CD14-positive monocyte (primary cell): ENCODE results near the gene CAMK1D. TPM values are rescaled to one million over a fixed set of nuclear protein-coding genes. Genes with fewer than 3 reads are reported as not detected.

Experiments
- DNase-seq, 3 donors: peaks; one replicate each; pipeline ENCODE4 v3.0.0-alpha.2; 2011 to 2022
- H2AFZ ChIP-seq: 2 replicates; pipeline ENCODE4 v1.6.0; 2012; ENCODE audit warnings: mild to moderate bottlenecking, low read depth, low read length, inconsistent platforms; ENCODE audit not compliant: insufficient read depth, poor library complexity, severe bottlenecking
- H3K27ac ChIP-seq, 2 donors: 1 replicate in 1 of 2; 2 replicates in 1 of 2; pipeline ENCODE4 v1.5.1; 2012 to 2013; ENCODE audit warnings: low read length in 2 of 2, control low read depth in 1 of 2, inconsistent platforms in 1 of 2, low read depth in 1 of 2, mild to moderate bottlenecking in 1 of 2
- H3K27me3 ChIP-seq, 2 donors: one replicate each; pipeline versions ENCODE4 v1.6.0 to v1.6.1; 2011 to 2013; ENCODE audit warnings: low read length in 2 of 2; ENCODE audit not compliant: control insufficient read depth in 2 of 2, insufficient read depth in 2 of 2
- H3K36me3 ChIP-seq, 2 donors: replicated peaks in 1 of 2; 1 replicate in 1 of 2; 2 replicates in 1 of 2; pipeline versions ENCODE4 v1.5.1 to v1.6.1; 2012 to 2013; ENCODE audit warnings: low read length in 2 of 2, control low read depth in 1 of 2, inconsistent platforms in 1 of 2, mild to moderate bottlenecking in 1 of 2; ENCODE audit not compliant: insufficient read depth in 2 of 2, control insufficient read depth in 1 of 2
- H3K4me1 ChIP-seq, 2 donors: 1 replicate in 1 of 2; 2 replicates in 1 of 2; pipeline versions ENCODE4 v1.5.1 to v1.6.1; 2012 to 2013; ENCODE audit warnings: low read length in 2 of 2, control low read depth in 1 of 2, inconsistent platforms in 1 of 2, mild to moderate bottlenecking in 1 of 2, moderate library complexity in 1 of 2; ENCODE audit not compliant: insufficient read depth in 2 of 2, control insufficient read depth in 1 of 2
- H3K4me2 ChIP-seq: replicated peaks from 2 replicates; pipeline ENCODE3; 2012; ENCODE audit warnings: low read length, moderate library complexity, mild to moderate bottlenecking; ENCODE audit not compliant: poor library complexity, severe bottlenecking; ENCODE audit errors: extremely low read depth
- H3K4me3 ChIP-seq, 3 experiments: fragments of 200-600 bp in 1 of 3; sonication (generic) in 1 of 3; replicated peaks in 1 of 3; 1 replicate in 2 of 3; 2 replicates in 1 of 3; pipeline ENCODE4 v1.5.1; 2011 to 2013; ENCODE audit warnings: low read length in 3 of 3, mild to moderate bottlenecking in 3 of 3, control low read depth in 2 of 3, low read depth in 2 of 3, inconsistent platforms in 1 of 3, moderate library complexity in 1 of 3
- H3K79me2 ChIP-seq: 2 replicates; pipeline ENCODE4 v1.6.0; 2012; ENCODE audit warnings: mild to moderate bottlenecking, control low read depth, inconsistent platforms, low read length, moderate library complexity; ENCODE audit not compliant: insufficient read depth
- H3K9ac ChIP-seq: 2 replicates; pipeline ENCODE4 v1.6.0; 2017; ENCODE audit warnings: low read length, mild to moderate bottlenecking; ENCODE audit not compliant: insufficient read depth, poor library complexity, severe bottlenecking
- H3K9me3 ChIP-seq, 2 donors: replicated peaks in 1 of 2; 1 replicate in 1 of 2; 2 replicates in 1 of 2; pipeline versions ENCODE4 v1.5.1 to v1.6.1; 2012 to 2013; ENCODE audit warnings: low read length in 2 of 2, control low read depth in 1 of 2; ENCODE audit not compliant: control insufficient read depth in 1 of 2, insufficient read depth in 1 of 2
- H4K20me1 ChIP-seq: 2 replicates; pipeline ENCODE4 v1.6.0; 2012; ENCODE audit warnings: mild to moderate bottlenecking, low read length, control low read depth, moderate library complexity; ENCODE audit not compliant: insufficient read depth
- H3K27ac Mint-ChIP-seq, 7 donors: one replicate each; pipeline ENCODE4 v1.8.0; 2020; ENCODE audit warnings: mild to moderate bottlenecking in 7 of 7, mixed read lengths in 7 of 7, moderate library complexity in 6 of 7, inconsistent platforms in 2 of 7
- H3K27me3 Mint-ChIP-seq, 3 donors: one replicate each; pipeline ENCODE4 v1.8.0; 2021 to 2022; ENCODE audit warnings: low read depth in 3 of 3, mild to moderate bottlenecking in 3 of 3, mixed read lengths in 3 of 3, moderate library complexity in 3 of 3, inconsistent platforms in 1 of 3
- H3K36me3 Mint-ChIP-seq, 2 donors: one replicate each; pipeline ENCODE4 v1.8.0; 2020; ENCODE audit warnings: mixed read lengths in 2 of 2, inconsistent platforms in 1 of 2, mild to moderate bottlenecking in 1 of 2
- H3K4me1 Mint-ChIP-seq: one replicate; pipeline ENCODE4 v1.8.0; 2020; ENCODE audit warnings: mild to moderate bottlenecking, mixed read lengths
- H3K4me3 Mint-ChIP-seq, 2 donors: one replicate each; pipeline ENCODE4 v1.8.0; 2020; ENCODE audit warnings: mild to moderate bottlenecking in 2 of 2, mixed read lengths in 2 of 2, moderate library complexity in 1 of 2
- H3K9me3 Mint-ChIP-seq, 7 donors: one replicate each; pipeline ENCODE4 v1.8.0; 2020 to 2022; ENCODE audit warnings: mixed read lengths in 7 of 7, mild to moderate bottlenecking in 6 of 7, moderate library complexity in 6 of 7, inconsistent platforms in 2 of 7
- CTCF ChIP-seq: fragments of 200-600 bp; IDR thresholded peaks from one replicate; pipeline ENCODE4 v1.8.0; 2022; ENCODE audit warnings: antibody characterized with exemption, mild to moderate bottlenecking
- WGBS: methylation state at CpG from one replicate; pipeline ENCODE4 v1.1.5; 2013; ENCODE audit warnings: missing lambda C conversion rate; ENCODE audit not compliant: insufficient coverage; 5-methylcytosine and 5-hydroxymethylcytosine counted together
- intact Hi-C, 2 donors: fragments of 100-400 bp; cut with micrococcal nuclease; formaldehyde crosslinking; loops; one replicate each; pipeline versions ENCODE4 v1.15.0 to v1.15.1; 2023
- polyA plus RNA-seq, 3 donors: library from polyadenylated mRNA; depleted of rRNA in 1 of 3; unstranded in 2 of 3; stranded (reverse) in 1 of 3; fragments of 300-500 nt in 2 of 3; fragments of >200 nt in 1 of 3; fragmentation: Illumina TruSeq in 2 of 3; gene quantifications; 1 replicate in 2 of 3; 2 replicates in 1 of 3; pipeline ENCODE4 v1.2.3, GENCODE V29; 2012 to 2021

Gene CAMK1D
- polyA plus RNA-seq, 3 donors, result 6.7 to 11.8 (median 7.1) TPM

GRCh38 chr10:12455766-12456165 is 106.4 kb downstream of the CAMK1D start:
- intact Hi-C loops, result no loop called here
- H3K4me1 Mint-ChIP-seq, result peaks cover 12% of the 10 kb centered on the region

GRCh38 chr10:12459340-12459739 is 110.0 kb downstream of the CAMK1D start:
- Histone ChIP-seq H3K27ac (no peak overlapping the region), H3K36me3 (no peaks in the 10 kb centered on the region), H3K9ac (no peak overlapping the region), H4K20me1 (peaks cover 83% of the 10 kb centered on the region), H3K4me1 (peaks cover 0 to 4% of the 10 kb centered on the region in 2 donors), H3K79me2 (no peaks in the 10 kb centered on the region), H3K4me3 (no peak overlapping the region), H3K9me3 (peaks cover 5 to 10% of the 10 kb centered on the region in 2 donors), H3K27me3 (no peaks in the 10 kb centered on the region), H3K4me2 (no peak overlapping the region), H2AFZ (no peak overlapping the region)
- WGBS, result 100% methylated on average over 1 of the region's 4 CpGs
- H3K9me3 Mint-ChIP-seq, result peaks cover 9 to 15% (median 10%) of the 10 kb centered on the region in 7 donors
- H3K27ac Mint-ChIP-seq, result no peak overlapping the region
- intact Hi-C loops, result no loop called here
- DNase-seq, result no peak
- H3K4me3 Mint-ChIP-seq, result no peak overlapping the region
- peaks cover 17% of the 10 kb centered on the region for H3K4me1 Mint-ChIP-seq
- H3K27me3 Mint-ChIP-seq, result peaks cover 3 to 20% (median 11%) of the 10 kb centered on the region in 3 donors
- TF ChIP-seq CTCF, result no peak
- no peaks in the 10 kb centered on the region for H3K36me3 Mint-ChIP-seq

More at GRCh38 chr10:12455766-12456165, 106.4 kb downstream of the CAMK1D start:
- no peak for TF ChIP-seq CTCF
- Histone ChIP-seq H3K4me2 (no peak overlapping the region), H3K4me1 (peaks cover 0 to 4% of the 10 kb centered on the region in 2 donors), H3K36me3 (no peaks in the 10 kb centered on the region), H3K79me2 (no peaks in the 10 kb centered on the region), H3K4me3 (no peak overlapping the region), H2AFZ (no peak overlapping the region), H3K27me3 (peaks cover 0 to 7% of the 10 kb centered on the region in 2 donors), H3K9me3 (no peaks in the 10 kb centered on the region), H3K27ac (no peak overlapping the region), H4K20me1 (peaks cover 87% of the 10 kb centered on the region), H3K9ac (no peak overlapping the region)
- peaks cover 12 to 26% (median 23%) of the 10 kb centered on the region in 3 donors for H3K27me3 Mint-ChIP-seq
- no peaks in the 10 kb centered on the region for H3K36me3 Mint-ChIP-seq
- no peak overlapping the region for H3K27ac Mint-ChIP-seq
- peak in 1 of 3 donors; percentile 51 for DNase-seq
- H3K4me3 Mint-ChIP-seq, result no peak overlapping the region
- H3K9me3 Mint-ChIP-seq, result no peaks in the 10 kb centered on the region
- WGBS, result no CpG with 5 or more reads among the region's 4 CpGs
